Brain microvascular endothelial cell (primary cell): ENCODE results near the gene PDXP.

Experiments
- DNase-seq: peaks from one replicate; pipeline ENCODE4 v3.0.0-alpha.2; 2020
- H3K27ac ChIP-seq: fragments of 250-450 bp; sonication (Bioruptor Pico); 2 replicates; pipeline ENCODE4 v1.5.1; 2020; ENCODE audit warnings: mild to moderate bottlenecking, moderate library complexity
- H3K27me3 ChIP-seq: fragments of 250-450 bp; sonication (Bioruptor Pico); replicated peaks from 2 replicates; pipeline ENCODE4 v1.5.1; 2020; ENCODE audit warnings: mild to moderate bottlenecking
- H3K36me3 ChIP-seq: fragments of 250-450 bp; sonication (Bioruptor Pico); replicated peaks from 2 replicates; pipeline ENCODE4 v1.5.1; 2020; ENCODE audit warnings: mild to moderate bottlenecking
- H3K4me3 ChIP-seq: 2 replicates; pipeline ENCODE4 v1.5.1; 2011; ENCODE audit warnings: low read depth, mild to moderate bottlenecking, control low read depth, low read length, moderate library complexity
- in situ Hi-C: cut with HindIII; loops from 2 replicates; pipeline ENCODE4 v1.10.0; 2017; ENCODE audit warnings: low sequenced_read_pairs, low pct_ligation_motif_present
- TF ChIP-seq, protein P1 (sequence below): IDR thresholded peaks from 2 replicates; pipeline ENCODE4 v1.5.1; 2011; ENCODE audit warnings: low read depth, mild to moderate bottlenecking, moderate library complexity, low read length, control low read depth, inconsistent platforms; ENCODE audit errors: missing control alignments

PDXP gene

DNA sequence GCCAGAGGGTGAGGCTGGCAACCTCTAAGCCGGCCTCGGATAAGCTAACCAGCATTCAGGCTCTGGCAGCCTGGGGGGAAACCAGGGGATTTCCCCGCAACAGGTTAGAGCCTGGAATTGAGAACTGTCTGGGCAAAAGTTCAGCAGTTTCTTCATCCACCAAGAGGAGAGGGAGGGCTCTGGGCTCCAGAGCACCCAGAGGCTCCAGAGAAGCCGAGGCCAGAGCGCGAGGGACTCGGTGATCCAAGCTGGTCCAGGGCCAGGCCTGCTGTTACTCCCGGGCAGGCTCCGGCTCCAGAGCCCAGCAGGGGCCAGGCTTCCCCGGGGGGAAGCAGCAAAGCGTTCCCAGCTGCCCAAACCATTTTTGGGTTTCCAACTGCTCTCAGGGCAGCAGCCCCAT lies 32.4 kb upstream of the PDXP start:
- no peak for DNase-seq
- Histone ChIP-seq H3K4me3 (no peak overlapping the region), H3K27ac (no peak overlapping the region), H3K36me3 (peaks cover 7% of the 10 kb centered on the region), H3K27me3 (no peaks in the 10 kb centered on the region)
- in situ Hi-C loops, result no loop called here
- TF ChIP-seq, protein P1, sequence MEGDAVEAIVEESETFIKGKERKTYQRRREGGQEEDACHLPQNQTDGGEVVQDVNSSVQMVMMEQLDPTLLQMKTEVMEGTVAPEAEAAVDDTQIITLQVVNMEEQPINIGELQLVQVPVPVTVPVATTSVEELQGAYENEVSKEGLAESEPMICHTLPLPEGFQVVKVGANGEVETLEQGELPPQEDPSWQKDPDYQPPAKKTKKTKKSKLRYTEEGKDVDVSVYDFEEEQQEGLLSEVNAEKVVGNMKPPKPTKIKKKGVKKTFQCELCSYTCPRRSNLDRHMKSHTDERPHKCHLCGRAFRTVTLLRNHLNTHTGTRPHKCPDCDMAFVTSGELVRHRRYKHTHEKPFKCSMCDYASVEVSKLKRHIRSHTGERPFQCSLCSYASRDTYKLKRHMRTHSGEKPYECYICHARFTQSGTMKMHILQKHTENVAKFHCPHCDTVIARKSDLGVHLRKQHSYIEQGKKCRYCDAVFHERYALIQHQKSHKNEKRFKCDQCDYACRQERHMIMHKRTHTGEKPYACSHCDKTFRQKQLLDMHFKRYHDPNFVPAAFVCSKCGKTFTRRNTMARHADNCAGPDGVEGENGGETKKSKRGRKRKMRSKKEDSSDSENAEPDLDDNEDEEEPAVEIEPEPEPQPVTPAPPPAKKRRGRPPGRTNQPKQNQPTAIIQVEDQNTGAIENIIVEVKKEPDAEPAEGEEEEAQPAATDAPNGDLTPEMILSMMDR, result no peak

DNA sequence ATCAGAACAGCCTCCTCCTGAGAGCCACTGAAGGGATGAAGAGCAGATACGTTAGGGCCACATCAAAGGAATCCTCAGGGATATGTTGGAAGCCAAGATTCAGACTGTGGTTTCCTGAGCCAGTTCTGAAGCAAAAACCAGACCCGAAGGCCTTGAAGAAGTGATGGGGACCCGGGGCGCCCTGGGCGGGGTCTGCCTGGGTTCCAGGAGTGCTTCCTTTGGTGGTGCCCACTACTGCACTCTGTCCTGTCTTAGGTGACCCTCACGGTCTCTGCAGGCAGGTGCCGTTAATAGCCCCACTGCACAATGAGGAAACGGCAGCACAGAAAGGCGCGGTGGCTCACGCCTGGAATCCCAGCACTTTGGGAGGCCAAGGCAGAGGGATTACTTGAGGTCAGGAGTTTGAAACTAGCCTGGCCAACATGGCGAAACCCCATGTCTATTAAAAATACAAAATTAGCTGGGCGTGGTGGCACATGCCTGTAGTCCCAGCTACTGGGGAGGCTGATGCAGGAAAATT lies 31.9 kb upstream of the PDXP start:
- H3K27ac ChIP-seq, result no peak overlapping the region
- no peak overlapping the region for H3K4me3 ChIP-seq
- no peaks in the 10 kb centered on the region for H3K27me3 ChIP-seq
- in situ Hi-C loops, result no loop called here
- DNase-seq, result no peak
- TF ChIP-seq, protein P1, result no peak
- peaks cover 3% of the 10 kb centered on the region for H3K36me3 ChIP-seq

DNA sequence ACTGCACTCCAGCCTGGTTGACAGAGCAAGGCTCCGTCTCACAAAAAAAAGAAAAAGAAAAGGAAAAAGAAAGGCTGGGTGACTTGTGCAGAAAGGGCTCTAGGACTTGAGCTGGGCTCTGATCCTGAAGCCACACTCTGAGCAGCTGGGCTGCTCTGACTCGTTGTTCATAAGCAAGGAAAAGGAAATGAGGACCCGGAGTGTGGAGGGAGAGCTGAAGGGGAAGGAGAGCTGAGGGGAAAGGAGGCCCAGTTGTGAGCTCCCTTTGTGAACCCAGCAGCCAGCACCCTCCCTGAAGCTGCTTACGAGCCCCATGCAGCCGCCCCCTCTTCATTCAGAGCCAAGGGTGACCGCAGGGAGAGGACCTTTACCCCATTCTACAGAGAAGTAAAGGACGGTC lies 31.4 kb upstream of the PDXP start:
- H3K4me3 ChIP-seq, result no peak overlapping the region
- in situ Hi-C loops, result no loop called here
- no peak for DNase-seq
- TF ChIP-seq, protein P1, result no peak
- no peaks in the 10 kb centered on the region for H3K27me3 ChIP-seq
- no peak overlapping the region for H3K27ac ChIP-seq
- peaks cover 3% of the 10 kb centered on the region for H3K36me3 ChIP-seq

DNA sequence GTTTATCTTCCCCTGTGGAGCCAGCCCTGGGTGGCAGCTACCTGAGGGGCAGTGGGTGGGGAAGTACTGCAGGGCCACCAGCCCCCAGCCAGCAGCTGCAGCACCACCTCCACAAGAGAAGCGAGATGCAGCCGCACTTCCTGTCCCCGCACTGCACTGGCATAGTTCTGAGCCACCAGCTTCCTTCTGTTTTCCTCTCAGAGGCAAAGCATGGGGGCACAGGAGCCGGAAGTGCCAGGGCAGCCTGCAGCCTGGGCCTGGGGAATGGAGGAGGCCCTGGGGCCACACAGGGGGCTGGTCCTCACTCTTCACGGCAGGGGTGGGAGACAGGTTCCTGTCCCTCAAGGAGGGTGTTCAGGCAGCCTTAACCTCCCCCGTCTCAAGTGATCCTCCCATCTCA lies 31.0 kb upstream of the PDXP start:
- no peak for DNase-seq
- in situ Hi-C loops, result no loop called here
- H3K27ac ChIP-seq, result no peak overlapping the region
- no peaks in the 10 kb centered on the region for H3K27me3 ChIP-seq
- H3K4me3 ChIP-seq, result no peak overlapping the region
- TF ChIP-seq, protein P1, result no peak
- peaks cover 3% of the 10 kb centered on the region for H3K36me3 ChIP-seq

DNA sequence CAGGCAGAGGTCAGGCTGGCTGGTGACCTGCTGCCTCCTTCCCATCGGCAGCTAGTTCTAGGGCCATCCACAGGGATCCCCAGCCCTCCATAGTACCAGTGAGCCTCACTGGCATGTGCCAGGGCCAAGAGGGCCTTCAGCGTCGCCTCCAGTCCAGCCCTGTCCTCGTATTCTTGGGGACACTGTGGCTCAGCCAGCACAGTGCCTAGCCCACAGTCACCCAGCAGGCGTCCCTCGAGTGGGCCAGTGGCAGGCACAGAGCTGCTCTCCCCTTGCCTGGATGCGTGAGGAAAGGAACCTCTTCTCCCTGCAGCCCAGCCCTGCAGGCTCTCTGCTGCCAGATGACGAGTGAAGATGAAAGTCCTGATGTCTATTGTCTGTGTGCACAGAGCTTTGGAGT lies 29.7 kb upstream of the PDXP start:
- Histone ChIP-seq H3K4me3 (no peak overlapping the region), H3K27me3 (no peaks in the 10 kb centered on the region), H3K27ac (no peak overlapping the region), H3K36me3 (peaks cover 2% of the 10 kb centered on the region)
- TF ChIP-seq, protein P1, result no peak
- DNase-seq, result no peak
- in situ Hi-C loops, result no loop called here

DNA sequence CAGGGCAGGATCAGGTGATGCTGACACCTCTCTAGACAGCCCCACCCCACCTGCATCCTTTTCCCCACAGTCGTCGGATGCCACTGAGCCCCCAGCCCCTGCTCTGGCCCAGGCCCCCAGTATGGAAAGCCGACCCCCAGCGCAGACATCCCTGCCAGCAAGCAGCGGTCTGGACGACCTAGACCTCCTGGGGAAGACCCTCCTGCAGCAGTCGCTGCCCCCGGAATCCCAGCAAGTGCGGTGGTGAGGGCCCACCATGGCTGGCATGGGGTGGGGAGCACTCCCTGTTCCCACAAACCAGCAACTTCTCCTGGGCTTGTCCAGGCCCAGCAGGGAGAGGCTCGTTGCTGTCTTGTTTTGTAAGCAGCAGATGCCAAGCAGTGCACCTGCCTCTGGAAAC lies 28.6 kb upstream of the PDXP start:
- Histone ChIP-seq H3K4me3 (no peak overlapping the region), H3K36me3 (no peaks in the 10 kb centered on the region), H3K27me3 (no peaks in the 10 kb centered on the region), H3K27ac (no peak overlapping the region)
- in situ Hi-C loops, result no loop called here
- no peak for DNase-seq
- TF ChIP-seq, protein P1, result no peak
